Calu3 (cell line): ENCODE results near the gene GNG13. TPM values are rescaled to one million over a fixed set of nuclear protein-coding genes. Genes with fewer than 3 reads are reported as not detected.

Experiments
- BruUV-seq: library from RNA; stranded (reverse); fragments of 400-500 nt; replicated peaks from 2 replicates; lab custom pipeline; 2021; lab: Mats Ljungman, UMichigan
- CTCF ChIA-PET: fragments of 300-600 bp; sonication (Branson Sonifier 250); formaldehyde crosslinking; loops from one replicate; lab custom pipeline; 2022; ENCODE audit warnings: antibody characterized with exemption; lab: Charles Lee
- DNase-seq: peaks from one replicate; pipeline ENCODE4 v3.0.0; 2022
- H3K27ac Mint-ChIP-seq: one replicate; pipeline ENCODE4 v1.8.0; 2022; ENCODE audit warnings: mixed read lengths; ENCODE audit not compliant: unreplicated experiment
- H3K27me3 Mint-ChIP-seq: one replicate; pipeline ENCODE4 v1.8.0; 2022; ENCODE audit warnings: mixed read lengths; ENCODE audit not compliant: unreplicated experiment
- H3K36me3 Mint-ChIP-seq: one replicate; pipeline ENCODE4 v1.8.0; 2022; ENCODE audit warnings: mild to moderate bottlenecking, moderate library complexity, mixed read lengths; ENCODE audit not compliant: insufficient read depth, unreplicated experiment
- H3K4me1 Mint-ChIP-seq: one replicate; pipeline ENCODE4 v1.8.0; 2022; ENCODE audit warnings: mild to moderate bottlenecking, low read depth, mixed read lengths; ENCODE audit not compliant: unreplicated experiment
- H3K4me3 Mint-ChIP-seq: one replicate; pipeline ENCODE4 v1.8.0; 2022; ENCODE audit warnings: mild to moderate bottlenecking, low read depth, moderate library complexity, mixed read lengths; ENCODE audit not compliant: unreplicated experiment
- H3K9me3 Mint-ChIP-seq: one replicate; pipeline ENCODE4 v1.8.0; 2022; ENCODE audit warnings: low read depth, mixed read lengths; ENCODE audit not compliant: unreplicated experiment
- intact Hi-C: fragments of 100-400 bp; cut with micrococcal nuclease; formaldehyde crosslinking; loops from one replicate; pipeline ENCODE4 v1.10.0; 2022; ENCODE audit not compliant: unreplicated experiment
- total RNA-seq: library from RNA; stranded (reverse); gene quantifications from 2 replicates; pipeline ENCODE4 v1.2.3, GENCODE V29; 2022
- TF ChIP-seq, protein P1 (sequence below): fragments of 200-600 bp; IDR thresholded peaks from one replicate; pipeline ENCODE4 v1.8.0; 2022; ENCODE audit warnings: antibody characterized with exemption; ENCODE audit not compliant: unreplicated experiment

GNG13 gene
- total RNA-seq, 1 experiment from 2014 or later = not detected

DNA sequence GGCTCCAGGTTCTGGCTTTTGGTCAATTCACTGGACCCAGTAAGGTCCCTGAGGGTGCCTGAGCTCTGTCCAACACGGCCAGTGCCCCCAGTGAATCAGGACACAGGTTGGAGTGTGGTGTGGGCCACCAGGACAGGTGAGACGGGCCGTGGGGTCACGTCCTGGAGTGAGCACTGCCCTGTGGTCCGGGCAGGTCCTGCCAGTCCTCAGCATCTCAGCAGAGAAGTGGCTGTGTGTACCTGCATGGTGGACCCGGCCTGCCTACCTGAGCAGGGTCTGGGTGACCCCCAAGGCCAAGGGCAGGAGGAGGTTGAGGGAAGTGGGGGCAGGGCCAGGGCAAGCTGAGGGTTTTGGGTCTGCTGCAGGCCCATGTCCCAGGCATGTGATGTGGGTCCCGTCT, 1.9 kb upstream of the GNG13 start:
- CTCF ChIA-PET = no interaction called here
- no peak overlapping the region for H3K27ac Mint-ChIP-seq
- no TSS peak for BruUV-seq

DNA sequence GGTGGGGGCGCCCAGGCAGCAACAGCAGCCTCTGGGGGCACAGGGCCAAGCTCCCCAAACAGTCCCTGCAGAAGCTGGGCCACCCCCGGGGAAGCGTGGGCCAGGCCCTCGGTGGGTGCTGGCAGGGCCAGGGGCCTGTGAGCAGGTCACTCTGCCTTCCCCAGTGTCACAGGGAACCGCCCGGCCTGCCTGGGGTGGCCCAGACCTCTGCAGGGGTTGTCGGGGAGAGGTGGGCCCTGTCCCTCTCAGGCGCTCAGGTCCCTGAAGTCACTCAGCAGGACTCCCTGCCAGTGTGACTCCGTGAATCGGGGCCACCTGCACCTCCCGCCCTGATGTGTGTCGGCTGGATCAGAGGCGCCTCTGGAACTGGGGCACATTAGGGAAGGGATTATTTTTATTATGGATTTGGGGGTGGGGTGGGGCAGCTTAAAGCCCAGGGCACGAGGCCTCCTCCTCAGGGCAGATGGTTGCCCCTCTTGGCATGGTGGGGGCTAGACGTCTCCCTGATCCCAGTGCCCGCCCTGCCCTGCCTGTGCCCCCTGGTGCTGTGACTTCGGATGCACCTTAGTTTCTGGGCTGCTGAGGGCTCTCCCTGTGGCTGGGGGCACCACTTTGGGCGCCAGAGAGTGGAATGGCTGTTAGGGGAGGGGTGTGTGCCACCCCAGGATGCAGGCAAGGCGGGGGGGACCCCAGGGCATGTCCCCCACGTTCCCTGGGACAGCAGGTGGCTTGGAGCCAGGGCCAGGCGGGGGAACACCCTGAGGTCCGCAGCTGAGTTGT, 1.2 kb upstream of the GNG13 start:
- H3K4me3 Mint-ChIP-seq = no peak overlapping the region
- BruUV-seq = no TSS peak
- no peaks in the 10 kb centered on the region for H3K9me3 Mint-ChIP-seq
- no peak for DNase-seq
- peaks cover 60% of the 10 kb centered on the region for H3K36me3 Mint-ChIP-seq
- CTCF ChIA-PET = no interaction called here
- no peaks in the 10 kb centered on the region for H3K4me1 Mint-ChIP-seq
- TF ChIP-seq, protein P1, sequence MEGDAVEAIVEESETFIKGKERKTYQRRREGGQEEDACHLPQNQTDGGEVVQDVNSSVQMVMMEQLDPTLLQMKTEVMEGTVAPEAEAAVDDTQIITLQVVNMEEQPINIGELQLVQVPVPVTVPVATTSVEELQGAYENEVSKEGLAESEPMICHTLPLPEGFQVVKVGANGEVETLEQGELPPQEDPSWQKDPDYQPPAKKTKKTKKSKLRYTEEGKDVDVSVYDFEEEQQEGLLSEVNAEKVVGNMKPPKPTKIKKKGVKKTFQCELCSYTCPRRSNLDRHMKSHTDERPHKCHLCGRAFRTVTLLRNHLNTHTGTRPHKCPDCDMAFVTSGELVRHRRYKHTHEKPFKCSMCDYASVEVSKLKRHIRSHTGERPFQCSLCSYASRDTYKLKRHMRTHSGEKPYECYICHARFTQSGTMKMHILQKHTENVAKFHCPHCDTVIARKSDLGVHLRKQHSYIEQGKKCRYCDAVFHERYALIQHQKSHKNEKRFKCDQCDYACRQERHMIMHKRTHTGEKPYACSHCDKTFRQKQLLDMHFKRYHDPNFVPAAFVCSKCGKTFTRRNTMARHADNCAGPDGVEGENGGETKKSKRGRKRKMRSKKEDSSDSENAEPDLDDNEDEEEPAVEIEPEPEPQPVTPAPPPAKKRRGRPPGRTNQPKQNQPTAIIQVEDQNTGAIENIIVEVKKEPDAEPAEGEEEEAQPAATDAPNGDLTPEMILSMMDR = no peak
- H3K27ac Mint-ChIP-seq = no peak overlapping the region
- intact Hi-C loops = no loop called here
- H3K27me3 Mint-ChIP-seq = peaks cover 45% of the 10 kb centered on the region

More for the DNA sequence above, 1.9 kb upstream of the GNG13 start:
- TF ChIP-seq, protein P1 = no peak
- intact Hi-C loops = no loop called here
- DNase-seq = no peak
- Mint-ChIP-seq H3K27me3 (peaks cover 47% of the 10 kb centered on the region), H3K4me1 (peaks cover under 1% of the 10 kb centered on the region), H3K9me3 (no peaks in the 10 kb centered on the region), H3K4me3 (no peak overlapping the region), H3K36me3 (peaks cover 60% of the 10 kb centered on the region)

DNA sequence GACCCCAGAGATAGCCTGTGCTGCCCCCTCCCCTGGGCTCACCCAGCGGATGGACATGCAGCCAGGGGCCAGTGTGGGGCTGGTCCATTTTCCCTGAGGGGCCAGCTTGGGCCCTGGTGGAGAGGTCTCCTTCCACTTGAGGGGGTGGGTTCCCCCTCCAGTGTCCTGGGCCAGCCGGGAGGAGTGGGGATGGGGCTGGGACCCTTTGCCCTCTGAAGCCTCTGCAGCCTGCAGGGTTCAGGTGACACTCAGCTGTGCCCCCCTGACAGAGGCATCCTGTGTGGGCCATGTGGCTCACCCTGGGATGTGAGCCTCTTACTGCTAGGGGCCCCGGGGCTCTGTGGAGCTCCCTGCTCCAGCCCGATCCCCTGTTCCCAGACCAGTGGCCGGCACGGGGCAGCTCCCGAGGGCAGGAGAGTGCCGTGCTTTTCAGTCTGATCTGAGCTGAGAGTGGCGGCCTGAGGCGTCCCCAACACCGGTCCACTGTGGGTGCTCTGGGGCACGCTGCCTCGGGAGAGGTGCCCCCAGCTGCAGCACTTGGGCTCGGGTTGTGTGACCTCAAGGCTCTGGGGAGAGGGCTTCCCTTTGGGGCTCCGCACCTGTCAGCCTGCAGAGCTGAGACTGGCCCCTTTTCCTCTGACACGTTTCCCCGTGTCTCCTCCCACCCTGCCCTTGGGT, 439 bp upstream of the GNG13 start:
- no peak for DNase-seq
- CTCF ChIA-PET = no interaction called here
- H3K9me3 Mint-ChIP-seq = no peaks in the 10 kb centered on the region
- intact Hi-C loops = no loop called here
- peaks cover 45% of the 10 kb centered on the region for H3K27me3 Mint-ChIP-seq
- peaks cover 60% of the 10 kb centered on the region for H3K36me3 Mint-ChIP-seq
- BruUV-seq = no TSS peak
- TF ChIP-seq, protein P1 = no peak
- H3K27ac Mint-ChIP-seq = no peak overlapping the region
- no peak overlapping the region for H3K4me3 Mint-ChIP-seq
- H3K4me1 Mint-ChIP-seq = no peaks in the 10 kb centered on the region

DNA sequence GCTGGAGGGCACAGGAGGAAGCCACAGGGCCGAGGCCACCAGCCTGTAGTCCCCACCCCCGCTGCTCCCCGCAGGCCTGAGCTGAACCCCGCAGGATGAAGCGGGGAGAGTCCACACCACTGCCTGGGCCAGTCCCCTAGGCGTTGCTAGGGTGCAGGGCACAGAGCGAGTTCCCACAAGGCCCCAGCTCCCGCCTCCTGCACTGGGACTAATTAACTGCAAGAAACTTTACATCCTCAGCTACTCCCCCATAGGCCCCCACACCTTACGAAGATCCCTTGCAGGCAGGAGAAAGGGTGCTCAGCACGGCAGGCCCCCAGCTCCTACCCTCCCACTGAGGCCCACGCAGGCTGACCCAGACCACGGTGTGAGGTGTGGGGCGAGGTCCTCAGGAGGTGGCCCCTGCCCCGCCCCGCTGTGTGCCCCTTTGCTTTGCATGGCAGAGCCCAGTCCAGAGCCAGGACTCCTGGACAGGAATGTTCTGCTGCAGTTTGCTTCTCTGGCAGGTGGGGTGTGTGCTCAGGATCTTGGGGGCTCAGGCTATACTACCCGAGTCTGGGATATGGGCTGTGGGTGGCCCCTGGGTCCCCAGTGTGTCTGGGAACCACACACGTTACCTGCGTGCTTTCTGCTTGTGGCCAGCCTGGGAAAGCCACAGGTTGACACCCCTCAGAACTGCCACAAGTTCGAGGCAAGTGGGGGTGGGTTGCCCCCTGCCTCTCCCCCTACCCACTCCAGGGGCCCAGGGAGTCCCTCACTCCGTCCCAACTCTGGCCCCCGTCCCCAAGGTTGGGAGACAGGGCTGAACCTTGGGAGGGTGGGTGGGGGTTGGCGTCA, 1.2 kb downstream of the GNG13 start:
- Mint-ChIP-seq H3K4me3 (no peak overlapping the region), H3K4me1 (no peaks in the 10 kb centered on the region), H3K9me3 (no peaks in the 10 kb centered on the region), H3K36me3 (peaks cover 67% of the 10 kb centered on the region), H3K27ac (no peak overlapping the region), H3K27me3 (peaks cover 37% of the 10 kb centered on the region)
- TF ChIP-seq, protein P1 = no peak
- no TSS peak for BruUV-seq
- CTCF ChIA-PET = interaction anchor here (0.8 kb wide), 1 partner anchor 79 kb away, joined by 3 read pairs; no protein-coding TSS in a partner anchor
- DNase-seq = no peak
- intact Hi-C loops = no loop called here
